ENCODE results near the gene NRF1. TPM values are rescaled to one million over a fixed set of nuclear protein-coding genes. Genes with fewer than 3 reads are reported as not detected.
"Not testable (repeated sequence)": the region's sequence is repeated elsewhere in the genome, so short reads cannot be mapped to it uniquely, and the experiment has no call there.

NRF1 gene
- total RNA-seq, 4 donors from 2014 or later, result 12.3 to 26.2 (median 19.7) TPM

GRCh38 chr7:129670656-129671055 is 59.1 kb downstream of the NRF1 start:
- Histone ChIP-seq H3K4me3 (no peak overlapping the region), H3K9me3 (peaks cover 0 to 13% (median 4%) of the 10 kb centered on the region in 4 donors), H3K36me3 (peaks cover 0 to 38% (median 8%) of the 10 kb centered on the region in 3 donors), H3K27me3 (no peaks in the 10 kb centered on the region), H3K4me1 (peaks cover 0 to 11% (median 0%) of the 10 kb centered on the region in 4 donors), H3K27ac (no peak overlapping the region)
- no peak for DNase-seq (ENCODE audit: low spot score in 2 of 2)
- TF ChIP-seq CTCF (IDR thresholded peaks at IDR 0.05), result no peak
- TF ChIP-seq EP300 (IDR thresholded peaks at IDR 0.05), result no peak
- TF ChIP-seq POLR2A (IDR thresholded peaks at IDR 0.05), result no peak

- Histone ChIP-seq H3K9me3 (peaks cover 0 to 14% (median 5%) of the 10 kb centered on the region in 4 donors), H3K4me3 (no peak overlapping the region), H3K27me3 (no peaks in the 10 kb centered on the region), H3K4me1 (peaks cover 0 to 11% (median 0%) of the 10 kb centered on the region in 4 donors), H3K36me3 (peaks cover 0 to 45% (median 8%) of the 10 kb centered on the region in 3 donors), H3K27ac (no peak overlapping the region)
- 63 to 71% methylated on average over 9 of the region's 9 CpGs for WGBS, 2 donors
- no peak for DNase-seq (ENCODE audit: low spot score in 2 of 2)
- no peak for TF ChIP-seq CTCF (IDR thresholded peaks at IDR 0.05)
- no peak for TF ChIP-seq POLR2A (IDR thresholded peaks at IDR 0.05)
- TF ChIP-seq EP300 (IDR thresholded peaks at IDR 0.05), result no peak
These were observed 59.7 kb downstream of the NRF1 start for GRCh38 chr7:129671266-129671665.

GRCh38 chr7:129674475-129674874 is 63.0 kb downstream of the NRF1 start:
- WGBS, 2 donors, result 97 to 98% methylated on average over 4 of the region's 4 CpGs

GRCh38 chr7:129675521-129675920 is 64.0 kb downstream of the NRF1 start:
- Histone ChIP-seq H3K27ac (no peak overlapping the region), H3K9me3 (peaks cover 0 to 14% (median 5%) of the 10 kb centered on the region in 4 donors), H3K36me3 (peaks cover 0 to 74% (median 8%) of the 10 kb centered on the region in 3 donors), H3K4me1 (peaks cover 0 to 3% (median 0%) of the 10 kb centered on the region in 4 donors), H3K4me3 (no peak overlapping the region), H3K27me3 (no peaks in the 10 kb centered on the region)
- TF ChIP-seq POLR2A (IDR thresholded peaks at IDR 0.05), result no peak
- no peak for TF ChIP-seq EP300 (IDR thresholded peaks at IDR 0.05)
- no peak for TF ChIP-seq CTCF (IDR thresholded peaks at IDR 0.05)
- DNase-seq (ENCODE audit: low spot score in 2 of 2), result no peak
- WGBS, 2 donors, result 100% methylated on average over 2 of the region's 2 CpGs

More at GRCh38 chr7:129674475-129674874, 63.0 kb downstream of the NRF1 start:
- Histone ChIP-seq H3K9me3 (peaks cover 0 to 14% (median 5%) of the 10 kb centered on the region in 4 donors), H3K36me3 (peaks cover 0 to 69% (median 8%) of the 10 kb centered on the region in 3 donors), H3K4me1 (peaks cover 0 to 11% (median 0%) of the 10 kb centered on the region in 4 donors)
- not testable (repeated sequence) for H3K27ac ChIP-seq; DNase-seq (ENCODE audit: low spot score in 2 of 2); H3K4me3 ChIP-seq; H3K27me3 ChIP-seq

- 94 to 99% methylated on average over 7 of the region's 7 CpGs for WGBS, 2 donors
- no peak for DNase-seq (ENCODE audit: low spot score in 2 of 2)
- Histone ChIP-seq H3K27ac (no peak overlapping the region), H3K4me1 (no peaks in the 10 kb centered on the region), H3K27me3 (no peaks in the 10 kb centered on the region), H3K4me3 (no peak overlapping the region), H3K36me3 (peaks cover 0 to 79% (median 8%) of the 10 kb centered on the region in 3 donors), H3K9me3 (peaks cover 0 to 14% (median 5%) of the 10 kb centered on the region in 4 donors)
- TF ChIP-seq POLR2A (IDR thresholded peaks at IDR 0.05), result no peak
- TF ChIP-seq EP300 (IDR thresholded peaks at IDR 0.05), result no peak
- no peak for TF ChIP-seq CTCF (IDR thresholded peaks at IDR 0.05)
These were observed 64.7 kb downstream of the NRF1 start for GRCh38 chr7:129676017-129676897.

Measured in tibial nerve (tissue), 4 donors.